Panc1 (cell line): ENCODE measurements around the gene LGI4. TPM values are rescaled to one million over a fixed set of nuclear protein-coding genes. Genes with fewer than 3 reads are reported as not detected.

Source experiments
- ATAC-seq: fragments of 200-7000 bp; cut with Tn5 transposase; 2 replicates; pipeline ENCODE4 v1.9.1; 2020; ENCODE audit warnings: mild to moderate bottlenecking, moderate library complexity
- BruUV-seq: library from RNA; stranded (reverse); fragments of 400-500 nt; replicated peaks from 2 replicates; lab custom pipeline; 2021; lab: Mats Ljungman, UMichigan
- CTCF ChIA-PET: fragments of 300-600 bp; sonication (Branson Sonifier 250); formaldehyde crosslinking; loops from one replicate; lab custom pipeline; 2022; ENCODE audit warnings: antibody characterized with exemption; lab: Charles Lee
- POLR2A ChIA-PET: fragments of 300-600 bp; sonication (Branson Sonifier 250); formaldehyde crosslinking; loops from one replicate; lab custom pipeline; 2022; ENCODE audit warnings: antibody characterized with exemption; lab: Charles Lee
- DNase-seq: peaks from one replicate; pipeline ENCODE4 v3.0.0-alpha.2; 2010; ENCODE audit warnings: low read depth, low spot score
- H3K27ac ChIP-seq: 2 replicates; pipeline ENCODE4 v1.5.1; 2011; ENCODE audit warnings: mild to moderate bottlenecking, low read length, inconsistent platforms
- H3K27me3 ChIP-seq: fragments of 200-500 bp; sonication (Bioruptor generic); 2 replicates; pipeline ENCODE4 v1.6.0; 2014; ENCODE audit warnings: low read length, inconsistent platforms; ENCODE audit not compliant: control insufficient read depth, insufficient read depth
- H3K36me3 ChIP-seq: fragments of 200-500 bp; sonication (Bioruptor generic); 2 replicates; pipeline ENCODE4 v1.5.1; 2014; ENCODE audit warnings: inconsistent platforms, mild to moderate bottlenecking, low read length, moderate library complexity; ENCODE audit not compliant: control insufficient read depth, insufficient read depth
- H3K4me1 ChIP-seq: 2 replicates; pipeline ENCODE4 v1.5.1; 2011; ENCODE audit warnings: inconsistent platforms, mild to moderate bottlenecking, low read length, moderate library complexity; ENCODE audit not compliant: control insufficient read depth, insufficient read depth
- H3K4me3 ChIP-seq, 2 experiments: 2 replicates each; pipeline ENCODE4 v1.5.1; 2011 to 2012; ENCODE audit warnings: low read depth in 2 of 2, low read length in 2 of 2, mild to moderate bottlenecking in 2 of 2, inconsistent platforms in 1 of 2, moderate library complexity in 1 of 2
- H3K9me3 ChIP-seq: fragments of 200-500 bp; sonication (Bioruptor generic); 2 replicates; pipeline ENCODE4 v1.5.1; 2014; ENCODE audit warnings: low read depth, mild to moderate bottlenecking, inconsistent platforms, low read length, moderate library complexity; ENCODE audit not compliant: control insufficient read depth, insufficient read depth
- POLR2AphosphoS5 ChIP-seq: IDR thresholded peaks from 2 replicates; pipeline ENCODE4 v1.6.1; 2012; ENCODE audit warnings: mild to moderate bottlenecking, low read depth, low read length, moderate library complexity
- REST ChIP-seq, 2 experiments: IDR thresholded peaks; 2 replicates each; pipeline ENCODE4 v1.6.1; 2011 to 2012; ENCODE audit warnings: low read depth in 2 of 2, control low read depth in 1 of 2, low read length in 1 of 2, mild to moderate bottlenecking in 1 of 2, moderate library complexity in 1 of 2; ENCODE audit not compliant: insufficient read depth in 1 of 2
- SIN3A ChIP-seq: IDR thresholded peaks from 2 replicates; pipeline ENCODE4 v1.6.1; 2012; ENCODE audit warnings: low read depth, mild to moderate bottlenecking, low read length, moderate library complexity, borderline replicate concordance; ENCODE audit not compliant: insufficient read depth
- TCF7L2 ChIP-seq: IDR thresholded peaks from 2 replicates; pipeline ENCODE4 v1.6.1; 2011; ENCODE audit warnings: mild to moderate bottlenecking, low read depth, low read length, inconsistent platforms
- in situ Hi-C: cut with HindIII; loops from 2 replicates; pipeline ENCODE4 v1.10.0; 2016; ENCODE audit warnings: low sequenced_read_pairs, low pct_unique_long_range_greater_than_20kb
- intact Hi-C: fragments of 100-400 bp; cut with micrococcal nuclease; formaldehyde crosslinking; loops from one replicate; pipeline ENCODE4 v1.10.0; 2022; ENCODE audit not compliant: unreplicated experiment
- total RNA-seq: library from RNA; stranded (reverse); gene quantifications from one replicate; pipeline ENCODE4 v1.2.1, GENCODE V29; 2021; ENCODE audit not compliant: unreplicated experiment
- TF ChIP-seq, protein P1 (sequence below): fragments of 450-650 bp; IDR thresholded peaks from 2 replicates; pipeline ENCODE4 v1.5.1; 2017; ENCODE audit warnings: mild to moderate bottlenecking

Gene LGI4
- total RNA-seq, 1 experiment from 2014 or later: 0.18 TPM

GRCh38 chr19:35165200-35166058 is 30.6 kb upstream of the LGI4 start:
- CTCF ChIA-PET: no interaction called here
- DNase-seq: no peak
- intact Hi-C loops (no loop called here), in situ Hi-C loops (no loop called here)
- POLR2A ChIA-PET: no interaction called here
- H3K4me1 ChIP-seq: no peaks in the 10 kb centered on the region
- peaks cover 33% of the 10 kb centered on the region; the same call in 1 of the 2 replicates for H3K9me3 ChIP-seq
- H3K27me3 ChIP-seq: no peaks in the 10 kb centered on the region
- H3K36me3 ChIP-seq: no peaks in the 10 kb centered on the region
- H3K4me3 ChIP-seq: no peak overlapping the region
- no peak overlapping the region for H3K27ac ChIP-seq
- no TSS peak for BruUV-seq
- TF ChIP-seq POLR2AphosphoS5: no peak
- TF ChIP-seq TCF7L2: no peak
- no peak for TF ChIP-seq SIN3A
- TF ChIP-seq, protein P1, sequence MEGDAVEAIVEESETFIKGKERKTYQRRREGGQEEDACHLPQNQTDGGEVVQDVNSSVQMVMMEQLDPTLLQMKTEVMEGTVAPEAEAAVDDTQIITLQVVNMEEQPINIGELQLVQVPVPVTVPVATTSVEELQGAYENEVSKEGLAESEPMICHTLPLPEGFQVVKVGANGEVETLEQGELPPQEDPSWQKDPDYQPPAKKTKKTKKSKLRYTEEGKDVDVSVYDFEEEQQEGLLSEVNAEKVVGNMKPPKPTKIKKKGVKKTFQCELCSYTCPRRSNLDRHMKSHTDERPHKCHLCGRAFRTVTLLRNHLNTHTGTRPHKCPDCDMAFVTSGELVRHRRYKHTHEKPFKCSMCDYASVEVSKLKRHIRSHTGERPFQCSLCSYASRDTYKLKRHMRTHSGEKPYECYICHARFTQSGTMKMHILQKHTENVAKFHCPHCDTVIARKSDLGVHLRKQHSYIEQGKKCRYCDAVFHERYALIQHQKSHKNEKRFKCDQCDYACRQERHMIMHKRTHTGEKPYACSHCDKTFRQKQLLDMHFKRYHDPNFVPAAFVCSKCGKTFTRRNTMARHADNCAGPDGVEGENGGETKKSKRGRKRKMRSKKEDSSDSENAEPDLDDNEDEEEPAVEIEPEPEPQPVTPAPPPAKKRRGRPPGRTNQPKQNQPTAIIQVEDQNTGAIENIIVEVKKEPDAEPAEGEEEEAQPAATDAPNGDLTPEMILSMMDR: no peak
- no peak for TF ChIP-seq REST (IDR thresholded peaks at IDR 0.05; ENCODE audit: insufficient read depth in 1 of 2, low read depth in 2 of 2, low read length in 1 of 2)
- no peak for ATAC-seq

DNA sequence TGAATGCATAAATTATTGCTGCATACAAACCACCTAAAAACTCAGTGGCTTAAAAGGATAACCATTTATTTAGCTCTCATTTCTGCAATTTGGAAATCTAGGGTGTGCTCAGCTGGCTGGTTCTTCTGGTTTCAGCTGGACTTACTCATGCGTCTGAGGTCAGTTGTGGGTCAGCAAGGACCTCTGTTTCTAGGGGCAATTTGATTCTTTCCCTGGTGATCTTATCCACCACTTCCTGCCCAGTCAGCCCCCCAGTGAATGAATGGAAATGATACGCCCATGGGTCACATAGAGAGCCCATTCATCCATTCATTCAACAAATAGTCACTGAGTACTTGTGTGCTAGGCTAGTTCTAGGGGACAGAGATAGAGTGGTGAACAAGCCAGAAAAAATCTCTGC is 29.6 kb upstream of the LGI4 start:
- in situ Hi-C loops: no loop called here
- no peak overlapping the region for H3K4me3 ChIP-seq
- H3K9me3 ChIP-seq: peaks cover 33% of the 10 kb centered on the region; the same call in 1 of the 2 replicates
- intact Hi-C loops: no loop called here
- H3K4me1 ChIP-seq: no peaks in the 10 kb centered on the region
- ATAC-seq (no peak), DNase-seq (no peak)
- no peaks in the 10 kb centered on the region for H3K36me3 ChIP-seq
- TF ChIP-seq SIN3A (no peak), REST (IDR thresholded peaks at IDR 0.05; ENCODE audit: insufficient read depth in 1 of 2, low read depth in 2 of 2, low read length in 1 of 2) (no peak), POLR2AphosphoS5 (no peak), TCF7L2 (no peak)
- TF ChIP-seq, protein P1: no peak
- ChIA-PET POLR2A (no interaction called here), CTCF (interaction anchor here (0.6 kb wide), 1 partner anchor 21 kb away, joined by 7 read pairs; the partner anchor contains the start of gene FXYD7)
- BruUV-seq: no TSS peak
- no peaks in the 10 kb centered on the region for H3K27me3 ChIP-seq
- H3K27ac ChIP-seq: no peak overlapping the region
